Measurements from ENCODE around the gene UBLCP1. TPM values are rescaled to one million over a fixed set of nuclear protein-coding genes. Genes with fewer than 3 reads are reported as not detected.

The UBLCP1 gene
- total and polyA plus RNA-seq, 2 of the 8 experiments (the other 6 are each of a cell fraction or from before 2014, with no cell fraction given) = 13.0 to 40.9 TPM

- H3K27ac ChIP-seq (ENCODE audit: low read depth, low read length) = no peak overlapping the region
- no peak overlapping the region for H2BK120ac ChIP-seq (replicated peaks; ENCODE audit: low read depth, low read length)
- no peaks in the 10 kb centered on the region for H3K79me2 ChIP-seq (ENCODE audit: control insufficient read depth in 1 of 2, insufficient read depth in 2 of 2, low read length in 2 of 2)
- no peak overlapping the region for H3K14ac ChIP-seq (ENCODE audit: insufficient read length)
- H3K56ac ChIP-seq (replicated peaks; ENCODE audit: insufficient read length, low read depth, low read length) = no peak overlapping the region
- H3K4me1 ChIP-seq (replicated peaks in 1 of 4; ENCODE audit: control insufficient read depth in 3 of 4, insufficient read depth in 4 of 4, low read length in 3 of 4) = no peaks in the 10 kb centered on the region
- no peaks in the 10 kb centered on the region for H3K79me1 ChIP-seq (ENCODE audit: low read depth, low read length)
- peaks cover 0 to 1% (median 0%) of the 10 kb centered on the region in 4 experiments; a peak in 1 of 7 replicates for H3K27me3 ChIP-seq (replicated peaks in 1 of 4; ENCODE audit: control insufficient read depth in 3 of 4, extremely low read depth in 1 of 4, insufficient read depth in 3 of 4, low read length in 3 of 4)
- no peak overlapping the region for H2AK5ac ChIP-seq (ENCODE audit: low read depth, low read length)
- H3K36me3 ChIP-seq (ENCODE audit: control insufficient read depth in 2 of 4, insufficient read depth in 4 of 4, low read length in 3 of 4) = no peaks in the 10 kb centered on the region
- H4K20me1 ChIP-seq (replicated peaks in 1 of 2; ENCODE audit: control insufficient read depth in 1 of 2, insufficient read depth in 2 of 2, low read length in 2 of 2) = no peaks in the 10 kb centered on the region
- no peak overlapping the region for H2AFZ ChIP-seq (ENCODE audit: low read length)
- no peak for FAIRE-seq
- no peak overlapping the region for H3K4me3 ChIP-seq (ENCODE audit: extremely low read depth in 1 of 4, insufficient read depth in 2 of 4, low read depth in 3 of 4, low read length in 4 of 4)
- H3K23me2 ChIP-seq (ENCODE audit: low read depth, low read length) = no peaks in the 10 kb centered on the region
- H2BK15ac ChIP-seq (ENCODE audit: low read length) = no peak overlapping the region
- no peak overlapping the region for H4K91ac ChIP-seq (replicated peaks; ENCODE audit: insufficient read length, low read length)
- no peak overlapping the region for H4K5ac ChIP-seq (ENCODE audit: insufficient read length, low read depth, low read length)
- no peaks in the 10 kb centered on the region for H3K9me3 ChIP-seq (ENCODE audit: insufficient read depth in 2 of 2, low read depth in 1 of 2, low read length in 1 of 2)
- H3K4me2 ChIP-seq (ENCODE audit: insufficient read depth in 1 of 2, low read depth in 2 of 2, low read length in 2 of 2) = no peak overlapping the region
- H3K18ac ChIP-seq (ENCODE audit: extremely low read depth, low read length) = no peak overlapping the region
- CTCF ChIA-PET (ENCODE audit: partially characterized antibody) = interaction anchor here (1.6 to 3.4 kb wide), 3 partner anchors 9 to 38 kb away, joined by 5 to 14 read pairs (median 8); no protein-coding TSS in a partner anchor
- POLR2A ChIA-PET (ENCODE audit: partially characterized antibody) = no interaction called here
- H3K9ac ChIP-seq (replicated peaks in 1 of 4; ENCODE audit: extremely low read depth in 1 of 4, low read depth in 3 of 4, low read length in 3 of 4) = no peak overlapping the region
- H3K4ac ChIP-seq (replicated peaks; ENCODE audit: insufficient read length, low read depth, low read length) = no peak overlapping the region
- H2BK20ac ChIP-seq (ENCODE audit: low read length) = no peak overlapping the region
- H4K8ac ChIP-seq (ENCODE audit: extremely low read depth, insufficient read depth, low read length) = no peak overlapping the region
- no peak overlapping the region for H2BK5ac ChIP-seq (ENCODE audit: low read depth, low read length)
- no peak overlapping the region for H2BK12ac ChIP-seq (ENCODE audit: low read depth, low read length)
- 81% methylated on average over 4 of the region's 4 CpGs; no CpG with 5 or more reads in 1 of the 2 experiments for WGBS, 2 experiments (ENCODE audit: extremely low coverage in 1 of 2, insufficient coverage in 1 of 2, insufficient read length in 1 of 2, insufficient replicate concordance in 2 of 2, low coverage in 1 of 2, low lambda C conversion rate in 2 of 2, missing lambda C conversion rate in 1 of 2)
- TF ChIP-seq KDM5A (IDR thresholded peaks at IDR 0.05; ENCODE audit: low read length) (no peak), ZNF274 (IDR thresholded peaks at IDR 0.05; ENCODE audit: borderline replicate concordance, extremely low read depth, low read length) (no peak), POU5F1 (IDR thresholded peaks at IDR 0.05; ENCODE audit: low read depth, low read length) (no peak), PHF8 (conservative IDR thresholded peaks at IDR 0.05; ENCODE audit: low read depth, low read length) (no peak), POLR2A (IDR thresholded peaks at IDR 0.05; ENCODE audit: control extremely low read depth in 1 of 2, low read depth in 2 of 2, low read length in 2 of 2) (no peak), RBBP5 (IDR thresholded peaks at IDR 0.05; ENCODE audit: borderline replicate concordance, low read depth, low read length) (no peak), CBX8 (IDR thresholded peaks at IDR 0.05; ENCODE audit: borderline replicate concordance, low read depth, low read length) (no peak), JUN (IDR thresholded peaks at IDR 0.05; ENCODE audit: low read depth, low read length) (no peak), GABPA (IDR thresholded peaks at IDR 0.05; ENCODE audit: borderline replicate concordance, insufficient read depth, low read length) (no peak), TEAD4 (IDR thresholded peaks at IDR 0.05; ENCODE audit: low read depth, low read length) (no peak), EZH2 (IDR thresholded peaks at IDR 0.05; ENCODE audit: low read depth, low read length, severe bottlenecking) (no peak), MAFK (IDR thresholded peaks at IDR 0.05; ENCODE audit: low read depth, low read length) (no peak)
- DNase-seq (ENCODE audit: low read depth in 1 of 2, low spot score in 2 of 2) = no peak
- H3K23ac ChIP-seq (ENCODE audit: insufficient read length) = no peak overlapping the region
These were observed 61.9 kb downstream of the UBLCP1 start for GRCh38 chr5:159324986-159325385.

Data from H1 (cell line).